Fibroblast of lung (primary cell): Measurements from ENCODE around the gene RRAGB. TPM values are rescaled to one million over a fixed set of nuclear protein-coding genes. Genes with fewer than 3 reads are reported as not detected.

Source experiments
- DNase-seq, 2 donors: peaks; one replicate each; pipeline versions ENCODE4 v3.0.0 to v3.0.0-alpha.2; 2010; ENCODE audit warnings: low read depth in 2 of 2
- H2AFZ ChIP-seq: 2 replicates; pipeline ENCODE4 v1.5.1; 2012; ENCODE audit warnings: low read length, control low read depth, inconsistent platforms
- H3K27ac ChIP-seq: 2 replicates; pipeline ENCODE4 v1.5.1; 2011; ENCODE audit warnings: low read length, control low read depth; ENCODE audit not compliant: insufficient read depth
- H3K27me3 ChIP-seq: 2 replicates; pipeline ENCODE4 v1.5.1; 2011; ENCODE audit warnings: mild to moderate bottlenecking, low read length; ENCODE audit not compliant: control insufficient read depth, insufficient read depth
- H3K36me3 ChIP-seq: 2 replicates; pipeline ENCODE4 v1.5.1; 2011; ENCODE audit warnings: low read length; ENCODE audit not compliant: control insufficient read depth, insufficient read depth
- H3K4me1 ChIP-seq: 2 replicates; pipeline ENCODE4 v1.5.1; 2011; ENCODE audit warnings: low read length; ENCODE audit not compliant: control insufficient read depth, insufficient read depth; ENCODE audit errors: extremely low read depth
- H3K4me2 ChIP-seq: 2 replicates; pipeline ENCODE4 v1.5.1; 2011; ENCODE audit warnings: low read length, control low read depth; ENCODE audit not compliant: insufficient read depth; ENCODE audit errors: extremely low read depth
- H3K4me3 ChIP-seq, 4 experiments: fragments of 200-600 bp in 1 of 4; sonication (generic) in 1 of 4; replicated peaks in 1 of 4; 2 replicates each; pipeline ENCODE4 v1.5.1; 2011 to 2016; ENCODE audit warnings: low read length in 4 of 4, low read depth in 3 of 4, mild to moderate bottlenecking in 3 of 4, control low read depth in 2 of 4, inconsistent platforms in 1 of 4, mixed read lengths in 1 of 4; ENCODE audit not compliant: insufficient read depth in 1 of 4; ENCODE audit errors: control extremely low read depth in 1 of 4
- H3K79me2 ChIP-seq: 2 replicates; pipeline ENCODE4 v1.5.1; 2012; ENCODE audit warnings: mild to moderate bottlenecking, low read length, inconsistent platforms; ENCODE audit not compliant: control insufficient read depth, insufficient read depth
- H3K9ac ChIP-seq: 2 replicates; pipeline ENCODE4 v1.5.1; 2011; ENCODE audit warnings: mild to moderate bottlenecking, low read length, control low read depth; ENCODE audit not compliant: insufficient read depth
- H3K9me3 ChIP-seq: 2 replicates; pipeline ENCODE4 v1.5.1; 2012; ENCODE audit warnings: low read depth, low read length; ENCODE audit not compliant: control insufficient read depth, insufficient read depth
- H4K20me1 ChIP-seq: 2 replicates; pipeline ENCODE4 v1.5.1; 2011; ENCODE audit warnings: low read length; ENCODE audit not compliant: control insufficient read depth, insufficient read depth; ENCODE audit errors: extremely low read depth
- CTCF ChIP-seq, 2 donors: IDR thresholded peaks in 1 of 2; conservative IDR thresholded peaks in 1 of 2; 1 replicate in 1 of 2; 2 replicates in 1 of 2; pipeline ENCODE4 v1.5.1; 2011 to 2012; ENCODE audit warnings: low read length in 2 of 2, control low read depth in 1 of 2, inconsistent platforms in 1 of 2, low read depth in 1 of 2, mild to moderate bottlenecking in 1 of 2
- EZH2 ChIP-seq: IDR thresholded peaks from 2 replicates; pipeline ENCODE4 v1.5.1; 2012; ENCODE audit warnings: low read length, control low read depth, mild to moderate bottlenecking; ENCODE audit errors: missing control alignments
- polyA plus RNA-seq, 2 donors: library from polyadenylated mRNA; depleted of rRNA in 1 of 2; stranded (reverse) in 1 of 2; unstranded in 1 of 2; fragments of >200 nt; gene quantifications; 2 replicates each; pipeline ENCODE4 v1.2.1, GENCODE V29; 2011 to 2012; ENCODE audit warnings: missing spikeins in 1 of 2
- total RNA-seq: library from RNA; depleted of rRNA; stranded (reverse); fragments of >200 nt; gene quantifications from 2 replicates; pipeline ENCODE4 v1.2.1, GENCODE V29; 2014

Gene RRAGB
- total and polyA plus RNA-seq, 2 donors (not counting 1 experiment from before 2014, with no cell fraction given) = 36.5 to 57.6 TPM

GRCh38 chrX:55713631-55714030, 3.9 kb upstream of the RRAGB start:
- Histone ChIP-seq H4K20me1 (no peaks in the 10 kb centered on the region), H3K4me3 (no peak overlapping the region), H3K27me3 (no peaks in the 10 kb centered on the region), H3K4me1 (no peaks in the 10 kb centered on the region), H2AFZ (no peak overlapping the region), H3K4me2 (no peak overlapping the region), H3K36me3 (no peaks in the 10 kb centered on the region), H3K79me2 (no peaks in the 10 kb centered on the region), H3K27ac (no peak overlapping the region), H3K9ac (no peak overlapping the region), H3K9me3 (no peaks in the 10 kb centered on the region)
- no peak for DNase-seq
- no peak for TF ChIP-seq EZH2
- no peak for TF ChIP-seq CTCF (conservative IDR thresholded peaks at IDR 0.05 in 1 of 2, IDR thresholded peaks at IDR 0.05 in 1 of 2; ENCODE audit: low read depth in 1 of 2, low read length in 2 of 2)

GRCh38 chrX:55714161-55714560, 3.4 kb upstream of the RRAGB start:
- no peak overlapping the region for H2AFZ ChIP-seq
- no peaks in the 10 kb centered on the region for H3K4me1 ChIP-seq
- no peak overlapping the region for H3K27ac ChIP-seq
- TF ChIP-seq CTCF (conservative IDR thresholded peaks at IDR 0.05 in 1 of 2, IDR thresholded peaks at IDR 0.05 in 1 of 2; ENCODE audit: low read depth in 1 of 2, low read length in 2 of 2) (no peak), EZH2 (no peak)
- no peak overlapping the region for H3K4me3 ChIP-seq
- no peak overlapping the region for H3K9ac ChIP-seq
- no peaks in the 10 kb centered on the region for H3K79me2 ChIP-seq
- H3K36me3 ChIP-seq = no peaks in the 10 kb centered on the region
- H3K9me3 ChIP-seq = no peaks in the 10 kb centered on the region
- H3K4me2 ChIP-seq = no peak overlapping the region
- no peaks in the 10 kb centered on the region for H3K27me3 ChIP-seq
- no peaks in the 10 kb centered on the region for H4K20me1 ChIP-seq
- no peak for DNase-seq

GRCh38 chrX:55715847-55716246, 1.7 kb upstream of the RRAGB start:
- H3K27me3 ChIP-seq = no peaks in the 10 kb centered on the region
- H3K4me3 ChIP-seq = no peak overlapping the region
- no peak overlapping the region for H3K27ac ChIP-seq
- no peaks in the 10 kb centered on the region for H3K9me3 ChIP-seq
- H3K9ac ChIP-seq = no peak overlapping the region
- no peaks in the 10 kb centered on the region for H4K20me1 ChIP-seq
- no peak for DNase-seq
- H3K79me2 ChIP-seq = no peaks in the 10 kb centered on the region
- no peak for TF ChIP-seq CTCF (conservative IDR thresholded peaks at IDR 0.05 in 1 of 2, IDR thresholded peaks at IDR 0.05 in 1 of 2; ENCODE audit: low read depth in 1 of 2, low read length in 2 of 2)
- no peak for TF ChIP-seq EZH2
- no peaks in the 10 kb centered on the region for H3K36me3 ChIP-seq
- no peak overlapping the region for H3K4me2 ChIP-seq
- no peaks in the 10 kb centered on the region for H3K4me1 ChIP-seq
- H2AFZ ChIP-seq = no peak overlapping the region
